ENCODE results near the gene SLC25A38.

SLC25A38 gene

DNA sequence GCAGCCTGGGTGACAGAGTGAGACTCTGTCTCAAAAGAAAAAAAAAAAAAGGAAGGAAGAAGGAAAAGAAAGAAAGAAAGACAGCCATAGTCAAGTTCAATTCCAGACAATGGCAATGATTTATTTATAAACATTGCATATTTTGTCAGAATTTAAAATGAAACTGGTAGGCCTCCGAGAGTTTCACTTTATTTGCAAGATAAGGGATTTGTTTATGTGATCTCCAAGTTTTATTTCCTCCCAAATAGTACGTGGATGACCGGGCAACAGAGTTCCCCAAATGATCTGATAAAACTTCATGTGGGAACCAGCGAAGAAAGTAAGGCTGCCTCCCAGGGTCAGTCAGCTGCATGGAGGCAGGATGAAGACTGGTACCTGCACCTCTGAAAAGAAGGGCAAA lies 55.7 kb downstream of the SLC25A38 start:
- DNase-seq: no peak

DNA sequence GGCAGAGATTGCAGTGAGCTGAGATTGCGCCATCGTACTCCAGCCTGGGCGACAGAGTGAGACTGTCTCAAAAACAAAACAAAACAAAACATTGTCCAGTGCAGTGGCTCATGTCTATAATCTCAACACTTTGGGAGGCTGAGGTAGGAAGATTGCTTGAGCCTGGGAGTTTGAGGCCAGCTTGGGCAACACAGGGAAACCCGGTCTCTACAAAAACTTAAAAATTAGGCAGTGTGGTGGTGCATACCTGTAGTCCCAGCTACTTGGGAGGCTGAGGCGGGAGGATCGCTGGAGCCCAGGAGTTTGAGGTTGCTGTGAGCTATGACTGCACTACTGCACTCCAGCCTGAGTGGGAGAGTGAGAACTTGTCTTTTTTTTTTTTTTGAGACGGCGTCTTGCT lies 57.1 kb downstream of the SLC25A38 start:
- no peak for DNase-seq

GRCh38 chr3:39443530-39443929 lies 60.4 kb downstream of the SLC25A38 start:
- no peak for DNase-seq

DNA sequence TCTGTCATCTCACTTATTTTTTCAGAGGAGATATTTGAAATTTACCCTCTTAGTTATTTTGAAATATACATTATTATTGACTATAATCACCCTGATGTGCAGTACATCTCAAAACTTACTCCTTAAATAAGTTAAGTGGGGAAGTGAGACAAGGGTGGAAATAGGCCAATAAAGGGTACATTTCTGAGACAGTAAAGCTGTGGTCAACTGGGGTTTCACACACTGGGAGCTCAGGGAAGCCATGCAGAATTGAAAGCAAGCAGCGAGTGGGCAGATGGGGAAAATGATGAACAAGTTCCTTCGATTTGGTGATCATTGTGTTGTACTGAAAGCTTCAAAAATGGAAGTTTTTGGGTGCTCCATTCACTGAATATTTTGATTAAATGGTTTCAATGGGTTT lies 62.8 kb downstream of the SLC25A38 start:
- DNase-seq: no peak

DNA sequence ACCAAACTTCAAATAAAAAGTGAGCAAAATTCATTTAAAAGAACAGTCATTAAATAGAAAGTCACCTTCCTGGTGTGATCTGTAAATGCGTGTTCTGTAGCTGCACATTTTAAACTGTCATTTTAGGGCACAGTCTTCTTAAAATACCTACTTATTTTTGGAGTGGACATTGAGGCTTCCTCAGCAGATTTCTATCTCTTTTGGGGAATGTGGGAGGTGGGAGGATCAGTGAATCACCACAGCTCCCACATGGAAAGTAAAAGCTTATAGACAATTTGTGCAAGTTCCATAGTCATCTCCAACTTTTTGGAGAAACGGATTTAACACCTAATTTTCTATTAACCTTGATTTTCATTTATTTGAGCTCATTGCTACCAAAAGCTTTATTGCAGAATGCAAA lies 63.3 kb downstream of the SLC25A38 start:
- DNase-seq: no peak

Measured in NCI-H524 treated with DMSO at 0.1 percent for 48 hours (cell line).